ENCODE data around the gene LCN1. TPM values are rescaled to one million over a fixed set of nuclear protein-coding genes. Genes with fewer than 3 reads are reported as not detected.

LCN1 gene
- total RNA-seq, 2 experiments from 2014 or later = not detected

Other genes with a start within 250 kb of the LCN1 start
- under 1 TPM; 0.17 to 0.28 TPM for gene PPP1R26, start 41.7 kb upstream of the LCN1 start, total RNA-seq
- 10 to 100 TPM; 29.3 to 30.1 TPM for gene MRPS2, start 20.8 kb upstream of the LCN1 start, total RNA-seq
- gene OBP2A, start 24.7 kb downstream of the LCN1 start, total RNA-seq = not detected
- gene PAEP, start 40.3 kb downstream of the LCN1 start, total RNA-seq = not detected
- not detected for gene GLT6D1, start 118.1 kb downstream of the LCN1 start, total RNA-seq
- not detected for gene LCN9, start 141.9 kb downstream of the LCN1 start, total RNA-seq
- gene SOHLH1, start 178.0 kb downstream of the LCN1 start, total RNA-seq = not detected
- gene KCNT1, start 180.7 kb downstream of the LCN1 start, total RNA-seq = not detected

All from activated naive CD8-positive, alpha-beta T cell treated with anti-CD3 and anti-CD28 coated beads, Interleukin-2, amount 10 ng/mL, durations not matched to agents 7 days and 5 days (primary cell).